Activated CD4-positive, alpha-beta T cell treated with anti-CD3 and anti-CD28 coated beads, Interleukin-2, amount 10 ng/mL, durations not matched to agents 7 days and 5 days (primary cell): ENCODE measurements around the gene ABCC12. TPM values are rescaled to one million over a fixed set of nuclear protein-coding genes. Genes with fewer than 3 reads are reported as not detected.
A peak's percentile ranks its signal among the peaks of the same experiment; 100 is the strongest.

Experiments used
- CTCF ChIA-PET: fragments of 350-600 bp; sonication (Branson Sonifier 250); formaldehyde crosslinking; loops from one replicate; lab custom pipeline; 2021; ENCODE audit warnings: antibody characterized with exemption; lab: Charles Lee
- POLR2A ChIA-PET: fragments of 350-600 bp; sonication (Branson Sonifier 250); formaldehyde crosslinking; loops from one replicate; lab custom pipeline; 2021; ENCODE audit warnings: antibody characterized with exemption; lab: Charles Lee
- DNase-seq: peaks from one replicate; pipeline ENCODE4 v3.0.0-alpha.2; 2020
- H3K27ac Mint-ChIP-seq: one replicate; pipeline ENCODE4 v1.8.0; 2021; ENCODE audit warnings: mild to moderate bottlenecking, moderate library complexity, mixed read lengths
- H3K27me3 Mint-ChIP-seq: one replicate; pipeline ENCODE4 v1.8.0; 2021; ENCODE audit warnings: mixed read lengths
- H3K36me3 Mint-ChIP-seq: one replicate; pipeline ENCODE4 v1.8.0; 2021; ENCODE audit warnings: low read depth, mixed read lengths
- H3K4me1 Mint-ChIP-seq: one replicate; pipeline ENCODE4 v1.8.0; 2021; ENCODE audit warnings: mixed read lengths
- H3K4me3 Mint-ChIP-seq: one replicate; pipeline ENCODE4 v1.8.0; 2021; ENCODE audit warnings: mild to moderate bottlenecking, moderate library complexity, mixed read lengths
- H3K9me3 Mint-ChIP-seq: one replicate; pipeline ENCODE4 v1.8.0; 2021; ENCODE audit warnings: mixed read lengths
- total RNA-seq, 2 experiments: library from RNA; stranded (reverse); gene quantifications; one replicate each; pipeline ENCODE4 v1.2.3, GENCODE V29; 2021

ABCC12 gene
- total RNA-seq, 2 experiments from 2014 or later = not detected

DNA sequence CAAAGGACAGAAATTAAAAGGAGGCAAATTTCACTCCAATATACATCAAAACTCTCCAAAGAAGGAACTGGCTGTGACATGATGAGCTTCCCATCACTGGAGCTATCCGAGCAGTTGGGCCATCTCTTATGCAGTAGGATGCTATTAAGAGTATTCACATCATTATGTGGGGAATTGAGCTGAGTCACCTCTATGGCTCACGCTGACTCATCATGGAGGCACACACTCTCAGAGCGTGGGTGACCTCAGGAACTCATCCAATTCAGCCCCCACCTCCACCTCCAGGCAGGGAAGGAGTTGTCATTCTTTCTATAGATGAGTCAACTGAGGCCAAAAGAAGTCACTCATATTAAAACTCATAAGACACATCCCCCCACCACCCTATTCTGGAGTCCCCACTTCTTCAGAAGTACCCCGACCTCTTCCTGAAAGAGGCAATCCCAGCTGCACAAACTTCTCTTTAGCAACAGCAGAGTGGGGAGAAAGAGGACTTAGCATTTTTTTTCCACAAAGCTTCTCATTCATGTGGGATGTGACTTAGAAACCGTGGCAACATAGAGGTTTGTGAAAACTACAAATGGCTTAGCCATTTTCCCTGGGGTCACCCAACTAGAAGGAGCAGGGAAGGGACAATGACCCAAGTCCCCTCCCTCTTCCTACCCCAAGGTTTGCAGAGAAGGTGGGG lies 32.5 kb downstream of the ABCC12 start:
- DNase-seq = peak; percentile 6
- CTCF ChIA-PET = interaction anchor here (0.7 to 0.8 kb wide), 2 partner anchors 14 to 34 kb away, joined by 3 read pairs; no protein-coding TSS in a partner anchor
- peaks cover 2% of the 10 kb centered on the region for H3K27me3 Mint-ChIP-seq
- no peaks in the 10 kb centered on the region for H3K9me3 Mint-ChIP-seq
- POLR2A ChIA-PET = interaction anchor here (0.6 to 0.7 kb wide), 2 partner anchors 627 to 662 kb away, joined by 3 read pairs; partner anchors contain the start of genes ITFG1 and PHKB
- H3K27ac Mint-ChIP-seq = no peak overlapping the region
- no peak overlapping the region for H3K4me3 Mint-ChIP-seq
- H3K36me3 Mint-ChIP-seq = no peaks in the 10 kb centered on the region
- H3K4me1 Mint-ChIP-seq = no peaks in the 10 kb centered on the region

- Mint-ChIP-seq H3K9me3 (no peaks in the 10 kb centered on the region), H3K4me1 (no peaks in the 10 kb centered on the region), H3K36me3 (no peaks in the 10 kb centered on the region), H3K27ac (no peak overlapping the region), H3K27me3 (peaks cover 2% of the 10 kb centered on the region), H3K4me3 (no peak overlapping the region)
- CTCF ChIA-PET = interaction anchor here (1.0 kb wide), 1 partner anchor 1083 kb away, joined by 3 read pairs; no protein-coding TSS in a partner anchor
- POLR2A ChIA-PET = no interaction called here
- no peak for DNase-seq
Observed at GRCh38 chr16:48121276-48121675, 34.5 kb downstream of the ABCC12 start.

DNA sequence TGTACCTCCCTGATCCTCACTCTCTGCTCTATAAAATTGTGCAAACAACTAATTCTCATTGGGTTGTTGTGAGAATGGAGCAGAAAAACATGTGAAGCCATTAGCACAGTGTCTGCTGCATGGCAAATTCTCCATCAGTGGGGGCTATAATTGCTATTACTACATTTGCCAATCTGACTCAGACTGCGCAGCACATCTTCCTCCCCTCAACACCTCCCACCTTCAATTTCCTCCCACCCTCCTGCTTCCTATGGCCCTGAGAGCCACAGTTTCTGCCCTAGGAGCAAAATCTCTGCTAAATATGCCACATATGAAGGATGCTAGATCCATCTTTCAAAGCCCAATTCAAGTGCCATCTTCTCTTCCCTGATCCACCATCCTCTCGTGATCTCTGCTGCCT lies 37.0 kb downstream of the ABCC12 start:
- H3K9me3 Mint-ChIP-seq = no peaks in the 10 kb centered on the region

GRCh38 chr16:48117217-48118105 lies 38.3 kb downstream of the ABCC12 start:
- POLR2A ChIA-PET = no interaction called here
- Mint-ChIP-seq H3K9me3 (no peaks in the 10 kb centered on the region), H3K4me1 (no peaks in the 10 kb centered on the region), H3K27ac (no peak overlapping the region), H3K36me3 (no peaks in the 10 kb centered on the region), H3K4me3 (no peak overlapping the region), H3K27me3 (peaks cover 2% of the 10 kb centered on the region)
- CTCF ChIA-PET = interaction anchor here (0.5 kb wide), 1 partner anchor 1165 kb away, joined by 4 read pairs; no protein-coding TSS in a partner anchor
- peak; percentile 37 for DNase-seq

More for the DNA sequence above, 37.0 kb downstream of the ABCC12 start:
- CTCF ChIA-PET = no interaction called here
- POLR2A ChIA-PET = no interaction called here
- Mint-ChIP-seq H3K27ac (no peak overlapping the region), H3K36me3 (no peaks in the 10 kb centered on the region), H3K4me1 (no peaks in the 10 kb centered on the region), H3K27me3 (peaks cover 2% of the 10 kb centered on the region), H3K4me3 (no peak overlapping the region)
- DNase-seq = no peak

DNA sequence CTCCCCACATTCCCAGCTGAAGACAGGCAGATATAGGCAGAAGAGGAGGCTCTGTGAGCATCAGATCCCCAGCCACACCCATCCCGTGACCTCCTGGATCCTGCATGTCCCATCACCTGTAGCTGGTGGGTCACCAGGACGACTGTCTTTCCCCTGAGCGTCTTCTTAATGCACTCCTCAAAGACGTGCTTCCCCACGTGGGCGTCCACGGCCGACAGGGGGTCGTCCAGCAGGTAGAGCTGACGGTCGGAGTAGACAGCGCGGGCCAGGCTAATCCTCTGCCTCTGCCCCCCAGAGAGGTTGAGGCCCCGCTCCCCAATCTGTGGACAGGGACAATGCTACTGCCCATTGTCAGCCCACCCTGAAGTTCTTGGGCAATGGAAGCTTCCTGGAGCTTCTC lies 40.5 kb downstream of the ABCC12 start:
- Mint-ChIP-seq H3K36me3 (no peaks in the 10 kb centered on the region), H3K4me1 (no peaks in the 10 kb centered on the region), H3K9me3 (no peaks in the 10 kb centered on the region), H3K27ac (no peak overlapping the region), H3K27me3 (no peaks in the 10 kb centered on the region), H3K4me3 (no peak overlapping the region)
- POLR2A ChIA-PET = no interaction called here
- no peak for DNase-seq
- CTCF ChIA-PET = interaction anchor here (1.5 kb wide), 1 partner anchor 28 kb away, joined by 3 read pairs; no protein-coding TSS in a partner anchor

- H3K36me3 Mint-ChIP-seq = no peaks in the 10 kb centered on the region
Observed at GRCh38 chr16:48114410-48114809, 41.4 kb downstream of the ABCC12 start.

DNA sequence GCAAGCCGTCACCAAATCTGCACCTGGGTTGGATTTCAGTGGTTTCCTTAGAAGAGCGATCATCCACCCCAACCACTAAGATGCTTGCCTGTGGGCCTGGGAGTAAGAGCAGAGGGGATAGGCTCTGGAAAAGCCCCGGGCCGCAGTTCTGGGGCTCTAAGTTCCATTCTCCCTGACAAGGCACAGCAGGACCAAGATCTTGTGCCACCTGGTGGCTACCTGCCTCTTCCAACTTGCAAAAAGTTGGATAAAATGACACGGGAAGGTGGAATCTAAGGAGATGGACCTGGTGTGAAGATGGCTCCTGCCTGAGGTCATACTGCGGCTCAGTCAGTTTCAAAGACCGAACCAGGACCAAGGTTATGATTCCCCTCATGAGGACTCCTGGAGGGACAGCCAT lies 42.3 kb downstream of the ABCC12 start:
- CTCF ChIA-PET = interaction anchor here (2.4 kb wide), 1 partner anchor 10 kb away, joined by 6 read pairs; no protein-coding TSS in a partner anchor
- POLR2A ChIA-PET = no interaction called here
- no peaks in the 10 kb centered on the region for H3K4me1 Mint-ChIP-seq
- DNase-seq = no peak
- no peaks in the 10 kb centered on the region for H3K27me3 Mint-ChIP-seq
- no peaks in the 10 kb centered on the region for H3K9me3 Mint-ChIP-seq
- no peak overlapping the region for H3K4me3 Mint-ChIP-seq
- H3K27ac Mint-ChIP-seq = no peak overlapping the region
- H3K36me3 Mint-ChIP-seq = no peaks in the 10 kb centered on the region

More at GRCh38 chr16:48114410-48114809, 41.4 kb downstream of the ABCC12 start:
- POLR2A ChIA-PET = no interaction called here
- no peaks in the 10 kb centered on the region for H3K27me3 Mint-ChIP-seq
- H3K27ac Mint-ChIP-seq = no peak overlapping the region
- CTCF ChIA-PET = interaction anchor here (2.4 kb wide), 1 partner anchor 11 kb away, joined by 6 read pairs; no protein-coding TSS in a partner anchor
- no peak for DNase-seq
- no peak overlapping the region for H3K4me3 Mint-ChIP-seq
- H3K9me3 Mint-ChIP-seq = no peaks in the 10 kb centered on the region
- no peaks in the 10 kb centered on the region for H3K4me1 Mint-ChIP-seq

- no peak for DNase-seq
- no peaks in the 10 kb centered on the region for H3K36me3 Mint-ChIP-seq
- no peaks in the 10 kb centered on the region for H3K9me3 Mint-ChIP-seq
- no peak overlapping the region for H3K27ac Mint-ChIP-seq
- no peaks in the 10 kb centered on the region for H3K4me1 Mint-ChIP-seq
- no peaks in the 10 kb centered on the region for H3K27me3 Mint-ChIP-seq
- ChIA-PET CTCF (interaction anchor here (2.4 kb wide), 1 partner anchor 10 kb away, joined by 6 read pairs; no protein-coding TSS in a partner anchor), POLR2A (no interaction called here)
- no peak overlapping the region for H3K4me3 Mint-ChIP-seq
Observed at GRCh38 chr16:48113001-48113400, 42.8 kb downstream of the ABCC12 start.

GRCh38 chr16:48112600-48112999 lies 43.2 kb downstream of the ABCC12 start:
- H3K4me1 Mint-ChIP-seq = no peaks in the 10 kb centered on the region
- no peak overlapping the region for H3K4me3 Mint-ChIP-seq
- ChIA-PET CTCF (interaction anchor here (2.4 kb wide), 1 partner anchor 10 kb away, joined by 6 read pairs; no protein-coding TSS in a partner anchor), POLR2A (no interaction called here)
- no peak overlapping the region for H3K27ac Mint-ChIP-seq
- no peaks in the 10 kb centered on the region for H3K36me3 Mint-ChIP-seq
- DNase-seq = no peak
- no peaks in the 10 kb centered on the region for H3K27me3 Mint-ChIP-seq
- H3K9me3 Mint-ChIP-seq = no peaks in the 10 kb centered on the region

GRCh38 chr16:48110982-48111381 lies 44.8 kb downstream of the ABCC12 start:
- ChIA-PET CTCF (no interaction called here), POLR2A (no interaction called here)
- Mint-ChIP-seq H3K36me3 (no peaks in the 10 kb centered on the region), H3K4me3 (no peak overlapping the region), H3K27me3 (no peaks in the 10 kb centered on the region), H3K9me3 (no peaks in the 10 kb centered on the region), H3K27ac (no peak overlapping the region), H3K4me1 (no peaks in the 10 kb centered on the region)
- no peak for DNase-seq

DNA sequence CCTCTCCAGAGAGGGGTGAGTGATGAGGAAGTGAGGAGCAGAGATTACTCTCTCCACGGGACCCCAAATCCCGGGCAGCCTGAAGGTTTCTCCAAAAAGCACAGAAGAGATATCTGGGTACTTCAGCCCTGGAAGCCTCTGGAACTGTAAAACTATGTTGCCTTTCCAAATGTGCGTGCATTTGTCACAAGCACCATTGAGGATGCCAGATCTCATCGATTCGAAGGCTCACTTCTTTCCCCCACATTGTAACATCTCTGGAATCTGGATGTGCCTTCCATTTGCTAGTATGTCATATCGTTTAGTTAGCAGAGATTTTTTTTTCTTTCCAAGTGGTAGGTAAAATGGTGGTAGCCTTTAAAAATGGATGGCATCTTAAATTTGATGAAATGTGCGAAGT lies 45.8 kb downstream of the ABCC12 start:
- H3K4me3 Mint-ChIP-seq = no peak overlapping the region
- ChIA-PET CTCF (interaction anchor here (0.5 to 1.5 kb wide), 2 partner anchors 12 to 1254 kb away, joined by 3 read pairs; no protein-coding TSS in a partner anchor), POLR2A (no interaction called here)
- H3K27me3 Mint-ChIP-seq = no peaks in the 10 kb centered on the region
- no peaks in the 10 kb centered on the region for H3K9me3 Mint-ChIP-seq
- DNase-seq = no peak
- no peak overlapping the region for H3K27ac Mint-ChIP-seq
- H3K4me1 Mint-ChIP-seq = no peaks in the 10 kb centered on the region
- H3K36me3 Mint-ChIP-seq = no peaks in the 10 kb centered on the region

DNA sequence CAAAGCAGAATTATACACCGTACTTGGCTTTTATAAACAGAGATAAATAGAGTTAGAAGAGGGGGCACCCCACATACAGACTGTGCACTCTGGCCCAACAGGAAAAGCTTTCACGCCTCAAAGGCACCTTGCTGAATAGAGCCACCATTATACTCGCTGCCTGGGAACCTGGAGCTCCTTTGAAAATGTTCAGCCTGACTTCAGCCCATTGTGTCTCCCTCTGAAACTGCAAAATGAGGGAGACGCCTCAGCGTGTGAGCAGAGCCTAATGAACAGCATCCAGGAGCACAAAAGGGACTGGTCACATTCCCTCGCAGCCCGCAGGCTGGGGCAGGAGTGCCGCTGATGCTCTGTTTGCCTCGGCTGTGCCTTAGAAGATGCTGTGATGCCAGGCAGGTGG lies 46.3 kb downstream of the ABCC12 start:
- DNase-seq = no peak
- POLR2A ChIA-PET = no interaction called here

More for the DNA sequence above, 46.3 kb downstream of the ABCC12 start:
- Mint-ChIP-seq H3K4me3 (no peak overlapping the region), H3K4me1 (no peaks in the 10 kb centered on the region), H3K9me3 (no peaks in the 10 kb centered on the region), H3K27ac (no peak overlapping the region), H3K36me3 (no peaks in the 10 kb centered on the region), H3K27me3 (no peaks in the 10 kb centered on the region)
- CTCF ChIA-PET = interaction anchor here (0.5 to 1.5 kb wide), 3 partner anchors 11 to 1253 kb away, joined by 3 read pairs; no protein-coding TSS in a partner anchor
